Kidney glomerular epithelial cell (primary cell): ENCODE data around the gene IL12RB1.
"Not testable (repeated sequence)": the region's sequence is repeated elsewhere in the genome, so short reads cannot be mapped to it uniquely, and the experiment has no call there.

Source experiments
- DNase-seq: peaks from one replicate; lab custom pipeline; 2025; lab: John Stamatoyannopoulos, UW

The IL12RB1 gene

GRCh38 chr19:18046059-18046718 is 40.5 kb downstream of the IL12RB1 start:
- peak; percentile 68 for DNase-seq

- DNase-seq: no peak
Observed at GRCh38 chr19:18045307-18046050, 41.3 kb downstream of the IL12RB1 start.

- DNase-seq: peak; percentile 26
Observed at GRCh38 chr19:18044825-18045304, 41.9 kb downstream of the IL12RB1 start.

- DNase-seq: no peak
Observed at GRCh38 chr19:18043676-18044075, 43.1 kb downstream of the IL12RB1 start.

DNA sequence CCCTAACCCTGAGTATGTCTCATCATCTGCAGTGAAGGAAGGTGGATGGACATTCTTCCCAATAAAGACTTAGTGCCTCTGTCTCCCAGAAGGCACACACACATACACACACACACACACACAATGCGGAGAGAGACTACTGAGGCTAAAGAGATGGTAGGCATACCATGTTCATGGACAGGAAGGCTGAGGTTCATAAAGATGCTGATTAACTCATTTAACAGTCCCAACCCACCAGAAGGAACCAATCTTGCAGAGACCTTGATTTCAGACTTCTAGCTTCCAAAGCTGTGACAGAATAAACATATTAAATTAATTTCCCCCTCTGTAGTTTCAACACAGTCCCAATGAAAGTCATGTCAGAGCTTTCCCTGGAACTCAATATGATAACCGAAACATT is 45.7 kb downstream of the IL12RB1 start:
- DNase-seq: no peak

DNA sequence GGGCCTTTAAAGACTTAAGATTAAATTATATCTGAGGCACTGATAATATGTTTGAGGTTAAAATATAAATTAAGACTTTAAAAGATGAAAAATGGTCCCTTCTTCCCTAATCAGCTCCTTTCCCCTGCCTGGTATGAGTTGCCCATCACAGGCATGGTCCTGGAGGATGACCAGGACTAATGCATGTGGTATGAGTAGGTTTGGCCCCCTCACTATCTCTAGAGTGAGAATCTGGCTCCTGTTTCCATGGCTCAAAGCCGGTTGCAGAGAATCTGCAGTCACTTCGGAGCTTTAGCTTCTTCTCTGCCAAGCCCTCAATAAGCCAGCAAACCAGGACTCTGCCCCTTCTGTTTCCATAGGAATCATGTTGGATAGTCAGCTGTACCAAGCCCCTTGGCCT is 54.6 kb downstream of the IL12RB1 start:
- DNase-seq: not testable (repeated sequence)

- not testable (repeated sequence) for DNase-seq
Observed at GRCh38 chr19:18031401-18031800, 55.3 kb downstream of the IL12RB1 start.

GRCh38 chr19:18029617-18030338 is 57.0 kb downstream of the IL12RB1 start:
- no peak for DNase-seq

DNA sequence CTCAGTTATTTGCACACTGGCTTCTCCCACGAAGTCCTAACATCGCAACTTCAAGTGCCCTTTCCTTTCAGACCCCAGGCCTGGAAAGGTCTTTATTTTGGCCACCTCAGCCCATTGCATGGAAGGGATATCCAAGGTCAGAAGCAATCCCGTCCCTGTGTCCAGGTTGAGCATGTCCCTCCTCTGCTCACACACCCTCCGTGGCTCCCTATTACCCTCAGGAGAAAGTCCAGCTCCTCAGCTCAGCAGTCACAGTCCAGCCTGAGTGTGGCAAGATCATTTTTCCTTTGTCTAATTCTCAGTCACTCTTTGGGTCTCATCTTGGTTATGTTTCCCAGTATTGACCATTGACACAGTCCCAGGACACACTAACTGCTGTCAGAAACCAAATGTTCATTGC is 59.6 kb downstream of the IL12RB1 start:
- DNase-seq: no peak

DNA sequence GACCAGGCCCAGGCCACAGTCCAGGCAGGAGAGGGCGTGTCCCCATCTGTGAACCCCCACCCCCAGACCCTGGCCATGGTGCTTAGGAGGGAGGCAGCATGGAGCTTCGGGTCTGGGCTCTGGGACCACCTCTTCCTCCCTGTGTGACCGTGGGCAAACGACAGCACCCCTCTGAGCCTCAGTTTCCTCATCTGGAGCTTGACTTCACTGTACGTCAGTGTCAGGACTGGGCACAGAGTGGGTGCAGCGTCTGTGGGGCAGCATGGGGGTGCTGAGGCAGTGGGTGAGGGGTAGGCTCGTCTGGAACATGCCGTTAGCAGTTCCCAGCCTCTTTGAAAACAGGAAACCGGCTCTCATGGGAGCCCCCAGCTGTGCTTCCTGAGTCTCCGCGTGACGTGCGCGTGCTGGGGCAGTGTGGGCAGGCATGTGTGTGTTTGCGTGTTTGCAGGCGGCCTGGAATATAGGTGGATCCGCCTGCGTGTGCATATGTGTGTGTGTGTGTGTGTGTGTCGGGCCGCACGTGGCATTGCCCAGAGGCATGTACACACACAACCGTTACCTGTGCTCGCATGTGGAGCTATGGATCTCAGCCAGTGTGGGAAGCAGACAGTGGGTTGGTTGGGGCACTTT is 63.0 kb downstream of the IL12RB1 start:
- no peak for DNase-seq

- peak; percentile 92 for DNase-seq
Observed at GRCh38 chr19:18021121-18021755, 65.5 kb downstream of the IL12RB1 start.

GRCh38 chr19:18020212-18021085 is 66.3 kb downstream of the IL12RB1 start:
- DNase-seq: no peak

DNA sequence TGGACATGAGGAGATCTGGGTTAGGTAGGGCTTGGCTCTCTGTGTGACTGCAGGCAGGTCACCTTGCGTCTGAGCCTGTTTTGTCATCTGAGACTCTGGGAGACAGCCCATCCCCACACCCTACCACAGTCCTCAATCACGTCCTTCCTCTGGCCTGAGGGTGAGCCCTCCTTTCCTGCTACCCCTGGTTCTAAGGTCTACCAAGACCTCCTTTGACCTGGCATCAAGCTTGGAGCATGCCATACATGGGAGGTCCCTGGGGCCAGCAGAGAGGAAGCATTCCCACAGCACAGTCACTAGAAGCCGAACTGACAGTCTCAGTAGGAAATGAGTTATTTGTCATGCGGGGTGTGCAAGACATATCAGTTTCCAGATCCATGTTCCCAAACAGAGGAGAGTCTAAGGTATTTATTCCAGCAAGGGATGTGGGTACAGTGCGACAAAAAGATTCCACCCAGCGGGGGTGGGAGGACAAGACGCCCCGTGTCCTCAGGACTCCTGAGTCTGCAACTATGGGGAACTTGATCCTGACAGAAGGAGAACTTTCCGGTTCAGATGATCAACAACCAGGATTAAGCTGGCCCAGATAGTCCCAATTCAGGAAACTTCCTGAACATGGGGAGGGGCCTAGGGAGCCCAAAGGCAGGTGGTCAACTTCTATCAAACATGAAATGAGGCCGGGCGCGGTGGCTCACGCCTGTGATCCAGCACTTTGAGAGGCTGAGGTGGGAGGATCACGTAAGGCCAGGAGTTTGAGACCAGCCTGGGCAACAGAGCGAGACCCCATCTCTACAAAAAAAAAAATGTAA is 69.3 kb downstream of the IL12RB1 start:
- no peak for DNase-seq

DNA sequence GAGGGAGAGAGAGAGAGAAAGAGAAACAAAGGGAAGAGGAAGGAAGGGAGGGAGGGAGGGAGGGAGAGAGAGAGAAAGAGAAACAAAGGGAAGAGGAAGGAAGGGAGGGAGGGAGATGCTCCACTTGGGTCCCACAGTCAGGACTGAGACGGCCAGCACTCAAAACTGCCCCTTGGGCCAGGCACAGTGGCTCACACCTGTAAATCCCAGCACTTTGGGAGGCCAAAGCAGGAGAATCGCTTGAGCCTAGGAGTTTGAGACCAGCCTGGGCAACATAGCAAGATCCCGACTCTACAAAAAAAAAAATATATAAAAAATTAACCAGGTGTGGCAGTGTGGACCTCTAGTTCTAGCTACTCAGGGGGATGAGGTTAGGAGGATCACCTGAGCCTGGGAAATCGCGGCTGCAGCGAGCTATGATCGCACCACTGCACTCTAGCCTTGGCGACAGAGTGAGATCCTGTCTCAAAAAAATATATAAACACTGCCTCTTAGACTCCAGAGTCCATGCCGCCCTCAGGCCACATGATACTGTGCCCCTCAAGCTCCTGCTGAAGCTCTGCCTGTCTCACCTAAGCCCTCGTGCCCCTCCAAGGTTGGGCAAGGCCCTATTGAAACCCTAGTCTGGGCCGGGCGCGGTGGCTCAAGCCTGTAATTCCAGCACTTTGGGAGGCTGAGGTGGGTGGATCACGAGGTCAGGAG is 70.4 kb downstream of the IL12RB1 start:
- no peak for DNase-seq

- DNase-seq: no peak
Observed at GRCh38 chr19:18014197-18014596, 72.5 kb downstream of the IL12RB1 start.

GRCh38 chr19:18013210-18014111 is 73.3 kb downstream of the IL12RB1 start:
- DNase-seq: no peak

DNA sequence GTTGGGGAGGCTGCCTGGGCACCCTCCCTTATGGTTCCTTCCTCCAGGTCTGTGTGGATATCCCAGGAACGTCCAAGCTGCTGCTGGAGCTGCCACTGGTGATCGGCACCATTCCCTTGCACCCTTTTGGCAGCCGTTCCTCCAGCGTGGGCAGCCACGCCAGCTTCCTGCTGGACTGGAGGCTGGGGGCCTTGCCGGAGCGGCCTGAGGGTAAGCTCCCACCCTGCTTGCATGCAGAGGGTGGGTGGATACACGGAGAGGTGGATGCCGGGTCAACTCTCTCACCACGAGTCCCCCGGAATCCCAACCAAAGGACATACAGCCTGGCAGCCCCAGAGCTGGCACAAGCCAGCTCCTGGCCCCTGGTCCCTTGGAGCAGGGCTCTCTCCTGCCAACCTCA is 76.6 kb downstream of the IL12RB1 start:
- no peak for DNase-seq

GRCh38 chr19:18009412-18010066 is 77.2 kb downstream of the IL12RB1 start:
- DNase-seq: no peak
